22Rv1 (cell line): ENCODE measurements around the gene DOCK10.

ENCODE experiments used
- CTCF ChIP-seq: fragments of 450-650 bp; IDR thresholded peaks from 2 replicates; pipeline ENCODE4 v1.5.1; 2017; ENCODE audit warnings: mild to moderate bottlenecking
- ZFX ChIP-seq: fragments of 450-650 bp; IDR thresholded peaks from 2 replicates; pipeline ENCODE4 v1.6.1; 2017; ENCODE audit warnings: antibody characterized with exemption, borderline replicate concordance

GRCh38 chr2:224958462-224958857 lies 83.8 kb downstream of the DOCK10 start:
- TF ChIP-seq CTCF, result no peak
- TF ChIP-seq ZFX, result no peak
